Astrocyte of the spinal cord (primary cell): Measurements from ENCODE around the gene LATS2.
"Not testable (repeated sequence)": the region's sequence is repeated elsewhere in the genome, so short reads cannot be mapped to it uniquely, and the experiment has no call there.

Experiments
- DNase-seq: peaks from one replicate; pipeline ENCODE4 v3.0.0; 2011; ENCODE audit warnings: low read depth, low spot score
- H3K4me3 ChIP-seq: 2 replicates; pipeline ENCODE4 v1.5.1; 2011; ENCODE audit warnings: low read depth, mild to moderate bottlenecking, low read length, moderate library complexity
- in situ Hi-C: cut with HindIII; loops from 2 replicates; pipeline ENCODE4 v1.10.0; 2017; ENCODE audit warnings: low sequenced_read_pairs
- TF ChIP-seq, protein P1 (sequence below): IDR thresholded peaks from 2 replicates; pipeline ENCODE4 v1.5.1; 2012; ENCODE audit warnings: low read depth, mild to moderate bottlenecking, low read length, inconsistent platforms

LATS2 gene

DNA sequence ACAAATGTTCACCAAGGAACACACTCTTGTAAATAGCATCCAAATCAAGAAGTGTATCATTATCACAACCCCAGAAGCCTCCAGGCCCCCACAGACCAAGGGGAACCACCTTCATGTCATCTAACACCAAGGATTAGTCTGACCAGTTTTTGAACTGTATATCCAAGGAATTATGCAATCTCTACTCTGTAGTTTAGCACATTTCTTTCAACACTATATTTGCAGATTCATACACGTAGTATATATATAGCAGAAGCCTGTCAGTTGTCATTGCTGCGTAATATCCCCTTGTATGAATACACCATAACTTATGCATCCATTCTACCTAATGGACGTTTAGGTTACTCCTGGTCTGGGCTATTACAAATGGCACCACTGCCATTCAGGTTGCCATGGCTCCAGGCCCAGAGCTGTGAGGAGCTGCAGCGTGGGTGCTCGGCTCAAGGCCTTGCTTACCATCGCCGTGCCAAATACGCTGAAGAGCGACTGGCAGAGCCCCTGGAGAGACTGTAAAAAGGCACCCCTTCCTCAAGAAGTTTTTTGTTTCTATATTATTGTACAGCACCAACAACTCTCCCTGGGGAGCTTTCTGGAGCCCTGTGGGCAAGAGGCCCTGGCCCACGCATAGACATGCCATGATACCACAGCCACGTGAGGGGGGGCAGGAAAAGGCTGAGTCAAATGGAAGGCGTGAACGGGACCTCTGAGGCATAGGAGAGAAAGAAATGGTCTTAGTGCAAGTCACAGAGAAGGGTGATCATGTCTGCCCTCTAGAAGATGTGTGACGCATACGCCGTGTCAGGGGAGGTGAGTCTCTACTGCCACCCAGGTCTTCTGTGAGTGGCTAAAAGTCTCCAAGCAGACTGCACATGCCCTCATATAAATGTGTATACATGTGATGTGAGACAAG lies 10.8 kb downstream of the LATS2 start:
- in situ Hi-C loops, result no loop called here
- no peak overlapping the region for H3K4me3 ChIP-seq
- TF ChIP-seq, protein P1, sequence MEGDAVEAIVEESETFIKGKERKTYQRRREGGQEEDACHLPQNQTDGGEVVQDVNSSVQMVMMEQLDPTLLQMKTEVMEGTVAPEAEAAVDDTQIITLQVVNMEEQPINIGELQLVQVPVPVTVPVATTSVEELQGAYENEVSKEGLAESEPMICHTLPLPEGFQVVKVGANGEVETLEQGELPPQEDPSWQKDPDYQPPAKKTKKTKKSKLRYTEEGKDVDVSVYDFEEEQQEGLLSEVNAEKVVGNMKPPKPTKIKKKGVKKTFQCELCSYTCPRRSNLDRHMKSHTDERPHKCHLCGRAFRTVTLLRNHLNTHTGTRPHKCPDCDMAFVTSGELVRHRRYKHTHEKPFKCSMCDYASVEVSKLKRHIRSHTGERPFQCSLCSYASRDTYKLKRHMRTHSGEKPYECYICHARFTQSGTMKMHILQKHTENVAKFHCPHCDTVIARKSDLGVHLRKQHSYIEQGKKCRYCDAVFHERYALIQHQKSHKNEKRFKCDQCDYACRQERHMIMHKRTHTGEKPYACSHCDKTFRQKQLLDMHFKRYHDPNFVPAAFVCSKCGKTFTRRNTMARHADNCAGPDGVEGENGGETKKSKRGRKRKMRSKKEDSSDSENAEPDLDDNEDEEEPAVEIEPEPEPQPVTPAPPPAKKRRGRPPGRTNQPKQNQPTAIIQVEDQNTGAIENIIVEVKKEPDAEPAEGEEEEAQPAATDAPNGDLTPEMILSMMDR, result no peak
- DNase-seq, result no peak

DNA sequence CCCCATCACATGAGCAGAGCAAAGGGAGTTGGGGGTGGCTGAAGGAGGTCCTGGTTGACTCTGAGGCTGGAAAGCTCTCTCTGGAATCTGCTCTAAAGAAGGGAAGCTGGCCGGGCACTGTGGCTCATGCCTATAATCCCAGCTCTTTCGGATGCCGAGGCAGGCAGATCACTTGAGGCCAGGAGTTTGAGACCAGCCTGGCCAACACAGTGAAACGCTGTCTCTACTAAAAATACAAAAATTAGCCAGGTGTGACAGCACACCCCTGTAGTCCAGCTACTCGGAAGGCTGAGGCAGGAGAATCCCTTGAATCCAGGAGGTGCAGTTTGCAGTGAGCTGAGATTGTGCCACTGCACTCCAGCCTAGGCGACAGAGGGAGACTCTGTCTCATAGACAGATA lies 11.7 kb downstream of the LATS2 start:
- DNase-seq, H3K4me3 ChIP-seq, in situ Hi-C loops: not testable (repeated sequence)

DNA sequence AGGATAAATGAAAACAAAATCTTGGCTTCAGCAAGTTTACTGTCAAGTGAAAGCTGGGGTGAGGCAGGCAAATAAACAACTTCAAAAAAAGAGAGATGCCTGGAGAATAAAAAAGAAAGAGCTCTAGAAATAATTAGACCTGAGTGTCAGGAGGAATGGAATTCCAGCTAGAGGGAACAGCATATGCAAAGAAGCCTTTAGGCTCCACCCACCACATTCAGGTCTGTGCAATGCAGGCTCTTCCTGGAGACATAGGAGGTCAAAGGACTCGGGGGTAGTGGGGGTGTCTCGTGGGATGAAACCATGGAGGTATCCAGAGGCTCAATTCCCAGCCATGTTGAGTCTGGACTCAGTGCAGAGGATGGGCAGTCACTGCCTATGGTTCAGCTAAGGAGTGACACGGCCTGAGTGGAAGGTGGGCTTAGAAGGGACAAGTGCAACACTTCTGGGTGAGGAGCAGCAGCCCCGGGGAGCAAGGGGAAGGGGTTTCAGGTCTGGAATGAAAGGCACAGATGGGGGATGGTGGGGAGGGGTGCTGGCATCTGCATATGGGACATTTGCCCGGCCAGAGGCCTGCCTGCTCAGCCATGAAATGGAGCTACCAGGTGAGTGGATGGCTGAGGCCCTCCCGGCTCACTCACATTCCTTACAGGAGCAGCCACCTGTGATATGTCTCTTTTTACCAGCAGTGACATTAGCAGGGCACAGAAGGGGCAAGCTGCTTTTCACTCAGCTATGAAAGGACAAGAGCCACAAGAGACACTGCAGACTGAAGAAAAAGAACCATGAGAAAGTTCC lies 12.3 kb downstream of the LATS2 start:
- DNase-seq, result no peak
- H3K4me3 ChIP-seq, result no peak overlapping the region
- in situ Hi-C loops, result no loop called here
- TF ChIP-seq, protein P1, result no peak

DNA sequence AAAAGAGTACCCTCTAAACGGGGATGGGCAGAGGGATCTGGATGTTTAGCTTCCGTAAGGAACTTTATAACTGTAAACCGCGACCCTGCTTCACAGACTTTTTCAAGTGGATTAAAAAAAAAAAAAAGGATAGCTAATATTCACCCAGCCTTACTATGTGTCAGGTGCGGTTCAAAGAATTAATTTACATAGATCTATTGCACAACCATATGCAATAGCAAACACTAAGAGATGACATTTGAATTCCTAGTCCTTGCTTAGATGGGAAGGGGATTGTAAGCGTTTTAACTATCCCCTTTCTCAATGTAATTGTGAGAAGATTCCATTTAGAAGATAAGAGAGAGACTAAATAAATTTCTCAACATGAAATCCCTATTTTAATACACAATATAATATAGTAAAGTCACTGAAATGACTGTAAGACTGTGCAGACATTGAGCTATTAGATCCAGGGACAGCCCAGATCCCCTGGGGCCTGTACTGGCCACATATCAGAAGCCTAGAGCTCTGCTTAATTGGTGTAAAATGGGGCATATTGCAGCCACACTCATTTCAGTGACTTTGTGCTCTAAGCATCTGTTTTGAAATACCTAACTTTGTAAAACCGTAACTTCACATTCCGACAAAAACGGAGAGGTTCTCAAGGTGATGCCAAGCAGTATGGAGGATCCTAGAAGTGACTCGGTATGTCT lies 13.6 kb downstream of the LATS2 start:
- no peak for DNase-seq
- in situ Hi-C loops, result no loop called here
- TF ChIP-seq, protein P1, result no peak
- H3K4me3 ChIP-seq, result no peak overlapping the region

DNA sequence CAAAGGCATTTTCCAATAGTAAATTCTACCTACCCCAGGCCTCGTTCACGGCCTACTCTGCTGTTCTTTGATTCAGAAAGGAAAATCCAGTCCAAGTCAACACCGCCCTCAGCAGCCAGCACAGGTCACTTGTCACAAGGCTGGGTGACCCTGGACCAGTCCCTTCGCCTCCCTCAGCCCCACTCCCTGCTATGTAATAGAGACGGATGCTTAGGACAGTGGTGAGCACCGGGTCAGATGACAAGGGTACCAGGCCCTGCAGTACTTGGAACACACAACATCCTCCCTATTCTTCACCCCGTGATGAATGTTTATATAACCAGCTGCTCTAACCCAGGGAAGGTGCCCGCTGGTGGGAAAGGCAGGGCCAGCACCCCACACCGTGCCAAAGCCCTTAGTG lies 14.3 kb downstream of the LATS2 start:
- in situ Hi-C loops, result no loop called here
- no peak overlapping the region for H3K4me3 ChIP-seq
- DNase-seq, result no peak
- TF ChIP-seq, protein P1, result no peak

DNA sequence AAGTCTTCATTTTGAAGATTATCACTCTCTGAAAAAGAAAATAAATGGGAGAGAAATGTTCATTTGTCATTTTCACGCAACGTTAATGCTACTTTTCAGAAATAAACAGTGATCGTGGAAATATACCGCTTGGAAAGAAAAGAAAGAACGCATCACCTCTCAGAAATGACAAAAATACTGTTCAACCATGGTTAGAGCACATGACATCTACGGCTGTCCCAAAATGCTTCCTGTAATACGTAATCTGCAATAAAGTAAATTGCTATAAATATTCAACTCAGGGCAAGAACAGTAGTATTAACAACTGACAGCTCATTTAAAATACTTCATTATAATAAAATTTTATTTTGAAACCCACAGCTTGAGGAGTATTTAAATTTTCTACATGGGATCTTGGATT lies 15.2 kb downstream of the LATS2 start:
- in situ Hi-C loops, result no loop called here
- H3K4me3 ChIP-seq, result no peak overlapping the region
- TF ChIP-seq, protein P1, result no peak
- no peak for DNase-seq
